Measurements from ENCODE around the gene PLEKHF1. TPM values are rescaled to one million over a fixed set of nuclear protein-coding genes. Genes with fewer than 3 reads are reported as not detected.
A peak's percentile ranks its signal among the peaks of the same experiment; 100 is the strongest.

Gene PLEKHF1
- total RNA-seq, 4 donors from 2014 or later = 28.6 to 49.1 (median 38.8) TPM

- ATAC-seq = no peak
- H3K4me3 ChIP-seq = no peak overlapping the region
- peak; percentile 21 for TF ChIP-seq POLR2AphosphoS5 (IDR thresholded peaks at IDR 0.05)
- TF ChIP-seq POLR2A (IDR thresholded peaks at IDR 0.05) = no peak
Observed at GRCh38 chr19:29685326-29685725, 20.1 kb downstream of the PLEKHF1 start.

GRCh38 chr19:29686285-29686805 is 21.1 kb downstream of the PLEKHF1 start:
- TF ChIP-seq EP300 (IDR thresholded peaks at IDR 0.05) (no peak), POLR2A (IDR thresholded peaks at IDR 0.05) (no peak), POLR2AphosphoS5 (IDR thresholded peaks at IDR 0.05) (no peak), CTCF (IDR thresholded peaks at IDR 0.05) (no peak)
- Histone ChIP-seq H3K4me3 (no peak overlapping the region), H3K27ac (no peak overlapping the region), H3K9me3 (peaks cover 0 to 10% (median 0%) of the 10 kb centered on the region in 3 donors), H3K27me3 (no peaks in the 10 kb centered on the region), H3K36me3 (no peaks in the 10 kb centered on the region), H3K4me1 (peaks cover 0 to 42% (median 10%) of the 10 kb centered on the region in 3 donors)
- no peak for ATAC-seq
- WGBS, 2 donors (ENCODE audit: low coverage in 1 of 2) = 89 to 94% methylated on average over 6 to 8 of the region's 8 CpGs

More at GRCh38 chr19:29685326-29685725, 20.1 kb downstream of the PLEKHF1 start:
- Histone ChIP-seq H3K27me3 (no peaks in the 10 kb centered on the region), H3K4me1 (peaks cover 0 to 52% (median 19%) of the 10 kb centered on the region in 3 donors), H3K27ac (no peak overlapping the region), H3K9me3 (peaks cover 0 to 3% (median 0%) of the 10 kb centered on the region in 3 donors), H3K36me3 (no peaks in the 10 kb centered on the region)
- 20% methylated on average over 3 of the region's 7 CpGs; no CpG with 5 or more reads in 1 of the 2 donors for WGBS, 2 donors (ENCODE audit: low coverage in 1 of 2)

GRCh38 chr19:29687244-29687896 is 22.1 kb downstream of the PLEKHF1 start:
- Histone ChIP-seq H3K4me1 (peaks cover 0 to 32% (median 0%) of the 10 kb centered on the region in 3 donors), H3K27me3 (no peaks in the 10 kb centered on the region), H3K36me3 (no peaks in the 10 kb centered on the region), H3K9me3 (peaks cover 0 to 10% (median 0%) of the 10 kb centered on the region in 3 donors), H3K4me3 (peak overlapping the region in 1 of 2 donors; percentile 12), H3K27ac (peak overlapping the region in 3 of 4 donors; percentile 27 to 62 (median 48))
- TF ChIP-seq CTCF (IDR thresholded peaks at IDR 0.05) = no peak
- no peak for TF ChIP-seq EP300 (IDR thresholded peaks at IDR 0.05)
- no peak for TF ChIP-seq POLR2A (IDR thresholded peaks at IDR 0.05)
- no peak for TF ChIP-seq POLR2AphosphoS5 (IDR thresholded peaks at IDR 0.05)
- 60 to 73% methylated on average over 8 to 17 of the region's 17 CpGs for WGBS, 2 donors (ENCODE audit: low coverage in 1 of 2)
- ATAC-seq = peak; percentile 90

GRCh38 chr19:29687897-29688728 is 22.9 kb downstream of the PLEKHF1 start:
- TF ChIP-seq CTCF (IDR thresholded peaks at IDR 0.05) = no peak
- no peak for TF ChIP-seq EP300 (IDR thresholded peaks at IDR 0.05)
- no peak for TF ChIP-seq POLR2AphosphoS5 (IDR thresholded peaks at IDR 0.05)
- TF ChIP-seq POLR2A (IDR thresholded peaks at IDR 0.05) = no peak
- H3K36me3 ChIP-seq = no peaks in the 10 kb centered on the region
- peaks cover 0 to 30% (median 0%) of the 10 kb centered on the region in 3 donors for H3K4me1 ChIP-seq
- H3K9me3 ChIP-seq = peaks cover 0 to 10% (median 0%) of the 10 kb centered on the region in 3 donors
- WGBS, 2 donors (ENCODE audit: low coverage in 1 of 2) = 72 to 79% methylated on average over 17 to 18 of the region's 18 CpGs
- ATAC-seq = no peak
- H3K27me3 ChIP-seq = no peaks in the 10 kb centered on the region
- no peak overlapping the region for H3K4me3 ChIP-seq
- H3K27ac ChIP-seq = no peak overlapping the region

GRCh38 chr19:29690842-29691241 is 25.6 kb downstream of the PLEKHF1 start:
- no peaks in the 10 kb centered on the region for H3K27me3 ChIP-seq
- peaks cover 0 to 44% (median 0%) of the 10 kb centered on the region in 3 donors for H3K4me1 ChIP-seq
- peaks cover 0 to 10% (median 0%) of the 10 kb centered on the region in 3 donors for H3K9me3 ChIP-seq
- H3K36me3 ChIP-seq = no peaks in the 10 kb centered on the region
- 56 to 75% methylated on average over 2 of the region's 2 CpGs for WGBS, 2 donors (ENCODE audit: low coverage in 1 of 2)
- TF ChIP-seq CTCF (IDR thresholded peaks at IDR 0.05) = peak in 3 of 4 experiments; percentile 25 to 52 (median 47)
- no peak for TF ChIP-seq POLR2AphosphoS5 (IDR thresholded peaks at IDR 0.05)
- no peak for TF ChIP-seq POLR2A (IDR thresholded peaks at IDR 0.05)
- no peak for TF ChIP-seq EP300 (IDR thresholded peaks at IDR 0.05)
- ATAC-seq = no peak
- no peak overlapping the region for H3K4me3 ChIP-seq
- no peak overlapping the region for H3K27ac ChIP-seq

All from gastroesophageal sphincter (tissue), 4 donors.